HK-2 (cell line): ENCODE measurements around the gene AKR1A1.

Experiments used
- DNase-seq: peaks from one replicate; pipeline ENCODE4 v3.0.0-alpha.2; 2018; ENCODE audit not compliant: unreplicated experiment

AKR1A1 gene

GRCh38 chr1:45617618-45618017 is 67.0 kb downstream of the AKR1A1 start:
- DNase-seq: no peak

- no peak for DNase-seq
These were observed 68.7 kb downstream of the AKR1A1 start for GRCh38 chr1:45619149-45619921.
